Vagina (tissue), 2 donors: ENCODE results near the gene ACTL10. TPM values are rescaled to one million over a fixed set of nuclear protein-coding genes. Genes with fewer than 3 reads are reported as not detected.

Experiments used
- DNase-seq, 2 donors: peaks; one replicate each; pipeline ENCODE4 v3.0.0-alpha.2; 2017; ENCODE audit errors: extremely low spot score in 2 of 2
- H3K27ac ChIP-seq: fragments of 200-600 bp; sonication (generic); one replicate; pipeline ENCODE4 v1.5.1; 2019
- H3K27me3 ChIP-seq: fragments of 200-600 bp; sonication (generic); one replicate; pipeline ENCODE4 v1.5.1; 2019
- H3K36me3 ChIP-seq, 2 donors: fragments of 200-600 bp; sonication (generic); one replicate each; pipeline ENCODE4 v1.5.1; 2017 to 2019
- H3K4me1 ChIP-seq: fragments of 200-600 bp; sonication (generic); one replicate; pipeline ENCODE4 v1.5.1; 2019
- H3K4me3 ChIP-seq, 2 donors: fragments of 200-600 bp; sonication (generic); 1 replicate in 1 of 2; 2 replicates in 1 of 2; pipeline ENCODE4 v1.5.1; 2016 to 2019
- H3K9me3 ChIP-seq: fragments of 200-600 bp; sonication (generic); one replicate; pipeline ENCODE4 v1.5.1; 2019
- CTCF ChIP-seq, 3 experiments: fragments of 450-650 bp in 2 of 3; fragments of 200-600 bp in 1 of 3; sonication (generic) in 1 of 3; IDR thresholded peaks; one replicate each; pipeline ENCODE4 v1.5.1; 2017 to 2019; ENCODE audit warnings: antibody characterized with exemption in 3 of 3, mild to moderate bottlenecking in 2 of 3, moderate library complexity in 2 of 3
- POLR2A ChIP-seq, 2 donors: fragments of 450-650 bp; IDR thresholded peaks; one replicate each; pipeline ENCODE4 v1.6.1; 2017; ENCODE audit warnings: antibody characterized with exemption in 2 of 2, mild to moderate bottlenecking in 2 of 2, moderate library complexity in 2 of 2
- POLR2AphosphoS5 ChIP-seq, 2 donors: sonication (generic); formaldehyde crosslinking; IDR thresholded peaks; one replicate each; pipeline ENCODE4 v1.9.0; 2017; ENCODE audit warnings: antibody characterized with exemption in 2 of 2, mild to moderate bottlenecking in 2 of 2, low read depth in 1 of 2; ENCODE audit not compliant: insufficient read depth in 1 of 2
- intact Hi-C: fragments of 100-400 bp; cut with DNase I; formaldehyde crosslinking; loops from one replicate; pipeline ENCODE4 v1.15.1; 2023
- total RNA-seq: library from RNA; depleted of rRNA; stranded (reverse); fragments of >200 nt; gene quantifications from one replicate; pipeline ENCODE4 v1.2.3, GENCODE V29; 2016

ACTL10 gene
- total RNA-seq, 1 donor from 2014 or later: 1.5 TPM

- H3K4me3 ChIP-seq: peak overlapping the region; percentile 66 to 68
- peaks cover 51% of the 10 kb centered on the region for H3K4me1 ChIP-seq
- intact Hi-C loops: loop anchor here (5.0 kb wide), 1 partner anchor 211 kb away; no protein-coding TSS in a partner anchor
- TF ChIP-seq POLR2AphosphoS5 (IDR thresholded peaks at IDR 0.05; ENCODE audit: insufficient read depth in 1 of 2, low read depth in 1 of 2): peak in 1 of 2 donors; percentile 80
- TF ChIP-seq CTCF (IDR thresholded peaks at IDR 0.05): peak; percentile 92 to 98 (median 96)
- TF ChIP-seq POLR2A (IDR thresholded peaks at IDR 0.05): no peak
- DNase-seq: no peak
- H3K27me3 ChIP-seq: no peaks in the 10 kb centered on the region
- peak overlapping the region; percentile 91 for H3K27ac ChIP-seq
- H3K36me3 ChIP-seq: no peaks in the 10 kb centered on the region
- no peaks in the 10 kb centered on the region for H3K9me3 ChIP-seq
Measured at GRCh38 chr20:33667676-33668465, 1.1 kb downstream of the ACTL10 start.

- Histone ChIP-seq H3K27me3 (no peaks in the 10 kb centered on the region), H3K27ac (peak overlapping the region; percentile 91), H3K4me3 (no peak overlapping the region), H3K4me1 (peaks cover 54% of the 10 kb centered on the region), H3K36me3 (no peaks in the 10 kb centered on the region), H3K9me3 (no peaks in the 10 kb centered on the region)
- intact Hi-C loops: loop anchor here (5.0 kb wide), 1 partner anchor 211 kb away; no protein-coding TSS in a partner anchor
- TF ChIP-seq POLR2AphosphoS5 (IDR thresholded peaks at IDR 0.05; ENCODE audit: insufficient read depth in 1 of 2, low read depth in 1 of 2): no peak
- no peak for TF ChIP-seq CTCF (IDR thresholded peaks at IDR 0.05)
- no peak for TF ChIP-seq POLR2A (IDR thresholded peaks at IDR 0.05)
- DNase-seq: no peak
Measured at GRCh38 chr20:33668466-33669155, 1.9 kb downstream of the ACTL10 start.

- Histone ChIP-seq H3K4me3 (no peak overlapping the region), H3K9me3 (no peaks in the 10 kb centered on the region), H3K4me1 (peaks cover 51% of the 10 kb centered on the region), H3K36me3 (no peaks in the 10 kb centered on the region), H3K27me3 (no peaks in the 10 kb centered on the region), H3K27ac (no peak overlapping the region)
- DNase-seq: no peak
- no peak for TF ChIP-seq CTCF (IDR thresholded peaks at IDR 0.05)
- TF ChIP-seq POLR2AphosphoS5 (IDR thresholded peaks at IDR 0.05; ENCODE audit: insufficient read depth in 1 of 2, low read depth in 1 of 2): no peak
- TF ChIP-seq POLR2A (IDR thresholded peaks at IDR 0.05): no peak
- intact Hi-C loops: loop anchor here (5.0 kb wide), 1 partner anchor 212 kb away; no protein-coding TSS in a partner anchor
Measured at GRCh38 chr20:33669224-33669623, 2.5 kb downstream of the ACTL10 start.

GRCh38 chr20:33669873-33670640 is 3.3 kb downstream of the ACTL10 start:
- Histone ChIP-seq H3K4me1 (peaks cover 48% of the 10 kb centered on the region), H3K9me3 (no peaks in the 10 kb centered on the region), H3K27ac (peak overlapping the region; percentile 41), H3K4me3 (no peak overlapping the region), H3K36me3 (no peaks in the 10 kb centered on the region), H3K27me3 (no peaks in the 10 kb centered on the region)
- intact Hi-C loops: loop anchor here (5.0 to 10.0 kb wide), 2 partner anchors 65 to 213 kb away; partner anchors contain the start of gene ZNF341
- DNase-seq: no peak
- TF ChIP-seq POLR2AphosphoS5 (IDR thresholded peaks at IDR 0.05; ENCODE audit: insufficient read depth in 1 of 2, low read depth in 1 of 2): no peak
- TF ChIP-seq CTCF (IDR thresholded peaks at IDR 0.05): no peak
- TF ChIP-seq POLR2A (IDR thresholded peaks at IDR 0.05): no peak
